ES-I3 (cell line): ENCODE measurements around the gene GRK3.

Experiments
- H3K36me3 ChIP-seq: 2 replicates; pipeline ENCODE4 v1.6.1; 2013; ENCODE audit warnings: mild to moderate bottlenecking, low read length, control low read depth, moderate library complexity; ENCODE audit not compliant: insufficient read depth
- H3K4me1 ChIP-seq: 2 replicates; pipeline ENCODE4 v1.6.1; 2013; ENCODE audit warnings: mild to moderate bottlenecking, control low read depth, low read length; ENCODE audit not compliant: insufficient read depth
- H3K9ac ChIP-seq: 2 replicates; pipeline ENCODE4 v1.6.1; 2013; ENCODE audit warnings: low read depth, mild to moderate bottlenecking, low read length, moderate library complexity
- H3K9me3 ChIP-seq: 2 replicates; pipeline ENCODE4 v1.6.1; 2013; ENCODE audit warnings: mild to moderate bottlenecking, low read length, moderate library complexity; ENCODE audit not compliant: control insufficient read depth, insufficient read depth

The GRK3 gene

GRCh38 chr22:25637672-25638071 lies 73.2 kb downstream of the GRK3 start:
- Histone ChIP-seq H3K9ac (no peak overlapping the region), H3K9me3 (no peaks in the 10 kb centered on the region), H3K4me1 (no peaks in the 10 kb centered on the region; the same call in 1 of the 2 replicates), H3K36me3 (no peaks in the 10 kb centered on the region)

- no peak overlapping the region for H3K9ac ChIP-seq
- H3K9me3 ChIP-seq = no peaks in the 10 kb centered on the region
- H3K36me3 ChIP-seq = no peaks in the 10 kb centered on the region
- H3K4me1 ChIP-seq = peaks cover 4% of the 10 kb centered on the region; the same call in 1 of the 2 replicates
These were observed 74.2 kb downstream of the GRK3 start for GRCh38 chr22:25638638-25639037.

GRCh38 chr22:25641650-25642049 lies 77.2 kb downstream of the GRK3 start:
- Histone ChIP-seq H3K4me1 (peaks cover 9% of the 10 kb centered on the region), H3K36me3 (no peaks in the 10 kb centered on the region), H3K9me3 (no peaks in the 10 kb centered on the region), H3K9ac (no peak overlapping the region)

- Histone ChIP-seq H3K9me3 (no peaks in the 10 kb centered on the region), H3K36me3 (no peaks in the 10 kb centered on the region), H3K4me1 (peaks cover 9% of the 10 kb centered on the region), H3K9ac (no peak overlapping the region)
These were observed 78.9 kb downstream of the GRK3 start for GRCh38 chr22:25643232-25644000.

- H3K36me3 ChIP-seq = no peaks in the 10 kb centered on the region
These were observed 79.6 kb downstream of the GRK3 start for GRCh38 chr22:25644122-25644521.

GRCh38 chr22:25645266-25645665 lies 80.8 kb downstream of the GRK3 start:
- H3K4me1 ChIP-seq = peaks cover 9% of the 10 kb centered on the region
- no peaks in the 10 kb centered on the region for H3K9me3 ChIP-seq
- no peak overlapping the region for H3K9ac ChIP-seq
- H3K36me3 ChIP-seq = no peaks in the 10 kb centered on the region

More at GRCh38 chr22:25644122-25644521, 79.6 kb downstream of the GRK3 start:
- Histone ChIP-seq H3K9ac (no peak overlapping the region), H3K4me1 (peaks cover 9% of the 10 kb centered on the region), H3K9me3 (no peaks in the 10 kb centered on the region)

GRCh38 chr22:25645964-25646363 lies 81.5 kb downstream of the GRK3 start:
- Histone ChIP-seq H3K9me3 (no peaks in the 10 kb centered on the region), H3K4me1 (peaks cover 9% of the 10 kb centered on the region), H3K36me3 (no peaks in the 10 kb centered on the region), H3K9ac (no peak overlapping the region)

GRCh38 chr22:25650833-25651232 lies 86.4 kb downstream of the GRK3 start:
- H3K4me1 ChIP-seq = no peaks in the 10 kb centered on the region
- no peaks in the 10 kb centered on the region for H3K36me3 ChIP-seq
- H3K9ac ChIP-seq = no peak overlapping the region
- no peaks in the 10 kb centered on the region for H3K9me3 ChIP-seq

- Histone ChIP-seq H3K9me3 (no peaks in the 10 kb centered on the region), H3K36me3 (no peaks in the 10 kb centered on the region), H3K9ac (no peak overlapping the region), H3K4me1 (no peaks in the 10 kb centered on the region)
These were observed 87.0 kb downstream of the GRK3 start for GRCh38 chr22:25651332-25652085.

- H3K36me3 ChIP-seq = no peaks in the 10 kb centered on the region
- no peak overlapping the region for H3K9ac ChIP-seq
- no peaks in the 10 kb centered on the region for H3K4me1 ChIP-seq
- no peaks in the 10 kb centered on the region for H3K9me3 ChIP-seq
These were observed 90.2 kb downstream of the GRK3 start for GRCh38 chr22:25654676-25655075.

GRCh38 chr22:25655371-25655935 lies 91.0 kb downstream of the GRK3 start:
- no peak overlapping the region for H3K9ac ChIP-seq
- no peaks in the 10 kb centered on the region for H3K36me3 ChIP-seq
- H3K9me3 ChIP-seq = no peaks in the 10 kb centered on the region
- H3K4me1 ChIP-seq = no peaks in the 10 kb centered on the region

- H3K36me3 ChIP-seq = no peaks in the 10 kb centered on the region
- no peak overlapping the region for H3K9ac ChIP-seq
- no peaks in the 10 kb centered on the region for H3K9me3 ChIP-seq
- H3K4me1 ChIP-seq = no peaks in the 10 kb centered on the region
These were observed 92.2 kb downstream of the GRK3 start for GRCh38 chr22:25656724-25657123.

GRCh38 chr22:25658633-25659032 lies 94.2 kb downstream of the GRK3 start:
- Histone ChIP-seq H3K36me3 (no peaks in the 10 kb centered on the region), H3K4me1 (no peaks in the 10 kb centered on the region), H3K9me3 (no peaks in the 10 kb centered on the region), H3K9ac (no peak overlapping the region)

- Histone ChIP-seq H3K4me1 (no peaks in the 10 kb centered on the region), H3K36me3 (no peaks in the 10 kb centered on the region), H3K9me3 (no peaks in the 10 kb centered on the region), H3K9ac (no peak overlapping the region)
These were observed 94.9 kb downstream of the GRK3 start for GRCh38 chr22:25659413-25659812.

- Histone ChIP-seq H3K9me3 (no peaks in the 10 kb centered on the region), H3K9ac (no peak overlapping the region), H3K4me1 (no peaks in the 10 kb centered on the region), H3K36me3 (no peaks in the 10 kb centered on the region)
These were observed 95.9 kb downstream of the GRK3 start for GRCh38 chr22:25660336-25660735.
